GM10248 (cell line): ENCODE data around the gene PPP1CC.

Experiments
- CTCF ChIA-PET: fragments of 300-600 bp; sonication (Branson Sonifier 250); formaldehyde crosslinking; extraction: SDS; loops from one replicate; lab custom pipeline; 2021; ENCODE audit warnings: antibody characterized with exemption; lab: Yijun Ruan, JAX
- POLR2A ChIA-PET: fragments of 350-650 bp; sonication (Branson Sonifier 250); formaldehyde crosslinking; extraction: SDS; loops from one replicate; lab custom pipeline; 2020; ENCODE audit warnings: antibody characterized with exemption; lab: Yijun Ruan, JAX
- DNase-seq: peaks from one replicate; pipeline ENCODE4 v3.0.0; 2012; ENCODE audit errors: extremely low spot score
- CTCF ChIP-seq: IDR thresholded peaks from 2 replicates; pipeline ENCODE4 v1.5.1; 2012; ENCODE audit warnings: mild to moderate bottlenecking, low read depth; ENCODE audit errors: extremely low read depth, missing control alignments, control extremely low read depth

Gene PPP1CC

DNA sequence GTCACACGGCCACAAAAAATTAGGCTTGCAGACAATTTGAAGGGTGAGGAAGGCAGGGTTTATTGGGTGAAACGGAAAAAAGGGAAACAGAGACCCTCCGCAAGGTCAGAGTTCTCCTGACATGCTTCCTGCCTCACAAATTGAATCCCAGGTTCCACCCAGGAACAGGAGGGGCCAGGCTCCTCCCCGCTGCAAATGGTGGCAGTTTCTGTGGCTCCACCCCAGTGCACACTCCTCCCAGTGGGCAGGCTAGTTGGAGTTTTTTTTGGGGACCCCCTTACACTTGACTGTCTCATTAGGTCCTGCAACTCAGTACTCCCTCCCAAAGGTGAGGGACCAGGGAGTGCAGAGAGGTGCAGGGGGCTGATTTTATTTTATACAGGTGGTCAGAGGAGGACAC is 39.4 kb upstream of the PPP1CC start:
- no peak for DNase-seq
- TF ChIP-seq CTCF: no peak
- ChIA-PET POLR2A (no interaction called here), CTCF (no interaction called here)

DNA sequence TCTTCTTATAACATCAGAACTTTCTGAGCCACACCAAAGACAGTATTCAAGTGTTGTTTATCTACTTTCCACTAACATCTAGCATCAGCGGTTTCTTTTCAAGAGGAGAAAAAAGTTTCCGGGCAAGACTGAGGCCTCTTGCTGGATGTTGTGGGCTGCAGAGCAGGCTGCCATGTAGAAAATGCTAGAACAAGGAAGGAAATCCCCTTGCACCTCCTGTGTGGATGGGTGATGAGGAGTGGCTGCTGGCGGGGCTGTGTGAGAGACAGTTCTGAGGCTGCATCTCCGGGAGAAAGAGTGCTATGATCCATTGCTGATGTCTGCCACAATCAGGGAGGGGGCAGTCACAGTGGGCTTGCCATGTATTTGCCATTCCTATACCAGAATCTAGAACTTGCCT is 37.8 kb upstream of the PPP1CC start:
- no peak for DNase-seq
- no peak for TF ChIP-seq CTCF

GRCh38 chr12:110778833-110779577 is 36.3 kb upstream of the PPP1CC start:
- no peak for TF ChIP-seq CTCF
- POLR2A ChIA-PET: no interaction called here
- CTCF ChIA-PET: interaction anchor here (0.9 to 3.5 kb wide), 7 partner anchors 10 to 422 kb away, joined by 3 to 15 read pairs (median 3); no protein-coding TSS in a partner anchor
- no peak for DNase-seq

More for the DNA sequence above, 37.8 kb upstream of the PPP1CC start:
- ChIA-PET POLR2A (no interaction called here), CTCF (no interaction called here)

DNA sequence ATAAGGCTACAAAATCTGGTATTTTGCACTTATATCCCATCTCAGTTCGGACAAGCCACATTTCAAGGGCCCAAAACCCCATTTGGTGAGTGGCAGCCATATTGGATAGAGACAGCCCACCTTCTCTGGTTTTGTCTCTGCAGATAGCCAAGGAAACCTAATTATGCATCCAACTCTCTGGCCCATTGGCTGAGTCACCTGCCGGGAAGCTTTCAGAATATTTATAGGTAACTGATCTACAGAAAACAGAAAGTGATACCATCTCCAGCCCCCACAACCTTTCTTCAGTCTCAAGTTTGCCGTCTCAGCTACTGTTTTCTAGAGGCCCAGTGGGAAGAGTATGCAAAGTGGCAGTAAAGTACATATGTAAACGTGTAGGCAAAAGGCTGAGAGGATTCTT is 33.7 kb upstream of the PPP1CC start:
- ChIA-PET CTCF (interaction anchor here (0.9 to 3.5 kb wide), 7 partner anchors 10 to 292 kb away, joined by 3 to 15 read pairs (median 4); no protein-coding TSS in a partner anchor), POLR2A (interaction anchor here (0.7 kb wide), 1 partner anchor 62 kb away, joined by 12 read pairs; no protein-coding TSS in a partner anchor)
- TF ChIP-seq CTCF: no peak
- peak; percentile 82 for DNase-seq

DNA sequence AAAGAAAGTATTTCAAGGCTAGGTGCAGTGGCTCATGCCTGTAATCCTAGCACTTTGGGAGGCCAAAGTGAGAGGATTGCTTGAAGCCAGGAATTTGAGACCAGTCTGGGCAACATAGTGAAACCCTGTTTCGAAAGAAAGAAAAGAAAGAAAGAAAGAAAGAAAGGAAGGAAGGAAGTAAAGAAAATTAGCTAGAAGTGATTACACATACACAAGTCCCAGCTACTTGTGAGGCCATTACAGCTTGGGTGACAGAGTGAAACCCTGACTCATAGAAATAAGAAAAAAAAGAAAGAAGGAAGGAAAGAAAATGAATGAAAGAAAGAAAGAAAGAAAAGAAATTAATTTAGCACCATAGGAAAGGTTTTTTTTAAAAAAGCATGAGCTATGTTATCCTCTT is 33.3 kb upstream of the PPP1CC start:
- no peak for DNase-seq
- no peak for TF ChIP-seq CTCF
- CTCF ChIA-PET: interaction anchor here (0.9 to 3.5 kb wide), 7 partner anchors 10 to 292 kb away, joined by 3 to 15 read pairs (median 4); no protein-coding TSS in a partner anchor
- POLR2A ChIA-PET: interaction anchor here (0.7 kb wide), 1 partner anchor 62 kb away, joined by 12 read pairs; no protein-coding TSS in a partner anchor

DNA sequence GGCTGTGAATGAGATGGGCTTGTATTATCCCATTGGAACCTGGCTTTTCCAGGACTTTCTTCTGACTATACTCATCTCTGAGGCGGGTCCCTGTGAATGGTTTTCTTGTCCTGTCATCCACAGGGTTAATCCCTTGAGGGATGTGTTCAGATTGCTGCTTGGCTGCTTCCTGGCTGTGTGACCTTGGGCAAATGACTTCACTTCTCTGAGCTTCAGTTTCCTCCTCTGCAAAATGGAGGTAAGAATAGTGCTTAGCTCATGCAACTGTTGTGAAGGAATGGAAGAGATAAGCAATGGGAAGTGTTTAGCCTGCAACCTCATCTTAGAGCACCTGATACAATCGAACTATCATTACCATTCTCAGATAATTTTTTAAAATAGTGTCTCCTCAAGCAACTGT is 32.1 kb upstream of the PPP1CC start:
- no peak for TF ChIP-seq CTCF
- CTCF ChIA-PET: interaction anchor here (1.0 kb wide), 1 partner anchor 37 kb away, joined by 3 read pairs; no protein-coding TSS in a partner anchor
- no peak for DNase-seq
- POLR2A ChIA-PET: no interaction called here
